HepG2 (cell line): ENCODE data around the gene SAMD14. TPM values are rescaled to one million over a fixed set of nuclear protein-coding genes. Genes with fewer than 3 reads are reported as not detected.
A peak's percentile ranks its signal among the peaks of the same experiment; 100 is the strongest.

Source experiments
- BCL6 ChIP-seq: IDR thresholded peaks from 2 replicates; pipeline ENCODE4 v1.6.1; 2016; ENCODE audit warnings: missing genetic modification reagents, missing compliant biosample characterization
- FIP1L1 ChIP-seq: fragments of 200-400 bp; formaldehyde crosslinking; IDR thresholded peaks from 2 replicates; pipeline ENCODE4 v1.6.1; 2018; ENCODE audit warnings: low read depth, mild to moderate bottlenecking, low read length, moderate library complexity, borderline replicate concordance; ENCODE audit not compliant: insufficient read depth
- FOXK2 ChIP-seq: fragments of 450-650 bp; IDR thresholded peaks from 2 replicates; pipeline ENCODE4 v1.6.1; 2016
- HOXA5 ChIP-seq: sonication (generic); formaldehyde crosslinking; IDR thresholded peaks from 2 replicates; pipeline ENCODE4 v1.4.0; 2020; ENCODE audit warnings: missing genetic modification reagents
- IRF2 ChIP-seq: IDR thresholded peaks from 2 replicates; pipeline ENCODE4 v1.6.1; 2018; ENCODE audit warnings: missing genetic modification reagents, missing compliant biosample characterization
- KDM4B ChIP-seq: sonication (generic); formaldehyde crosslinking; IDR thresholded peaks from 2 replicates; pipeline ENCODE4 v1.4.0; 2020; ENCODE audit warnings: missing genetic modification reagents
- RBFOX2 ChIP-seq: fragments of 200-400 bp; formaldehyde crosslinking; IDR thresholded peaks from 2 replicates; pipeline ENCODE4 v1.6.1; 2017; ENCODE audit warnings: low read depth, mild to moderate bottlenecking, low read length
- RNF2 ChIP-seq: fragments of 450-650 bp; conservative IDR thresholded peaks from 2 replicates; pipeline ENCODE4 v1.6.1; 2016; ENCODE audit warnings: low read depth
- SRSF1 ChIP-seq: fragments of 200-400 bp; formaldehyde crosslinking; optimal IDR thresholded peaks from 2 replicates; pipeline ENCODE3; 2017; ENCODE audit warnings: mild to moderate bottlenecking, low read depth, low read length, moderate library complexity
- TCF7L2 ChIP-seq: IDR thresholded peaks from 2 replicates; pipeline ENCODE4 v1.6.1; 2011; ENCODE audit warnings: mild to moderate bottlenecking, low read depth, low read length, moderate library complexity
- ZBTB8A ChIP-seq: sonication (generic); formaldehyde crosslinking; IDR thresholded peaks from 2 replicates; pipeline ENCODE4 v1.4.0; 2020; ENCODE audit warnings: mild to moderate bottlenecking, low read depth, missing genetic modification reagents, borderline replicate concordance
- ZFP41 ChIP-seq: sonication (generic); formaldehyde crosslinking; IDR thresholded peaks from 2 replicates; pipeline ENCODE4 v1.4.0; 2020; ENCODE audit warnings: mild to moderate bottlenecking, missing genetic modification reagents, borderline replicate concordance
- ZNF225 ChIP-seq: sonication (generic); formaldehyde crosslinking; IDR thresholded peaks from 2 replicates; pipeline ENCODE4 v1.4.0; 2020; ENCODE audit warnings: mild to moderate bottlenecking, missing genetic modification reagents
- ZNF333 ChIP-seq: sonication (generic); formaldehyde crosslinking; IDR thresholded peaks from 2 replicates; pipeline ENCODE4 v1.4.0; 2020; ENCODE audit warnings: mild to moderate bottlenecking, missing genetic modification reagents, borderline replicate concordance
- ZNF44 ChIP-seq: sonication (generic); formaldehyde crosslinking; IDR thresholded peaks from 2 replicates; pipeline ENCODE4 v1.5.1; 2020; ENCODE audit warnings: mild to moderate bottlenecking, missing genetic modification reagents
- ZNF569 ChIP-seq: sonication (generic); formaldehyde crosslinking; IDR thresholded peaks from 2 replicates; pipeline ENCODE4 v1.5.0; 2020; ENCODE audit warnings: mild to moderate bottlenecking, missing genetic modification reagents, moderate library complexity, borderline replicate concordance
- polyA plus RNA-seq, 8 experiments: library from polyadenylated mRNA; depleted of rRNA in 3 of 8; stranded (reverse) in 7 of 8; unstranded in 1 of 8; fragments of >200 nt; fragmentation: Illumina TruSeq in 4 of 8; extraction: Trizol in 4 of 8; gene quantifications; 2 replicates each; pipeline versions ENCODE4 v1.2.1 to v1.2.3, GENCODE V29; 2011 to 2016; ENCODE audit warnings: low read depth in 4 of 8, missing spikeins in 1 of 8, mixed read lengths in 1 of 8; ENCODE audit not compliant: insufficient read depth in 1 of 8
- total RNA-seq, 5 experiments: library from RNA; depleted of rRNA; stranded (reverse); fragments of >200 nt; fragmentation: Illumina TruSeq; extraction: Trizol; gene quantifications; 2 replicates each; pipeline ENCODE4 v1.2.3, GENCODE V29; 2016; ENCODE audit warnings: low read depth in 1 of 5
- TF ChIP-seq, protein P1 (sequence below): sonication (generic); formaldehyde crosslinking; IDR thresholded peaks from one replicate; pipeline ENCODE4 v1.5.1; 2020; ENCODE audit warnings: mild to moderate bottlenecking, missing genetic modification reagents; ENCODE audit errors: not compliant biosample characterization
- TF ChIP-seq, protein P2 (sequence below): sonication (generic); formaldehyde crosslinking; IDR thresholded peaks from 2 replicates; pipeline ENCODE4 v1.4.0; 2020; ENCODE audit warnings: mild to moderate bottlenecking, missing genetic modification reagents
- TF ChIP-seq, protein P3 (sequence below): sonication (generic); formaldehyde crosslinking; IDR thresholded peaks from 2 replicates; pipeline ENCODE4 v1.4.0; 2020; ENCODE audit warnings: mild to moderate bottlenecking, missing genetic modification reagents
- TF ChIP-seq, protein P4 (sequence below): sonication (generic); formaldehyde crosslinking; IDR thresholded peaks from 2 replicates; pipeline ENCODE4 v1.4.0; 2020; ENCODE audit warnings: missing genetic modification reagents

SAMD14 gene
- total and polyA plus RNA-seq, 2 of the 13 experiments (the other 11 are each of a cell fraction or from before 2014, with no cell fraction given), result 0.07 to 0.22 TPM

DNA sequence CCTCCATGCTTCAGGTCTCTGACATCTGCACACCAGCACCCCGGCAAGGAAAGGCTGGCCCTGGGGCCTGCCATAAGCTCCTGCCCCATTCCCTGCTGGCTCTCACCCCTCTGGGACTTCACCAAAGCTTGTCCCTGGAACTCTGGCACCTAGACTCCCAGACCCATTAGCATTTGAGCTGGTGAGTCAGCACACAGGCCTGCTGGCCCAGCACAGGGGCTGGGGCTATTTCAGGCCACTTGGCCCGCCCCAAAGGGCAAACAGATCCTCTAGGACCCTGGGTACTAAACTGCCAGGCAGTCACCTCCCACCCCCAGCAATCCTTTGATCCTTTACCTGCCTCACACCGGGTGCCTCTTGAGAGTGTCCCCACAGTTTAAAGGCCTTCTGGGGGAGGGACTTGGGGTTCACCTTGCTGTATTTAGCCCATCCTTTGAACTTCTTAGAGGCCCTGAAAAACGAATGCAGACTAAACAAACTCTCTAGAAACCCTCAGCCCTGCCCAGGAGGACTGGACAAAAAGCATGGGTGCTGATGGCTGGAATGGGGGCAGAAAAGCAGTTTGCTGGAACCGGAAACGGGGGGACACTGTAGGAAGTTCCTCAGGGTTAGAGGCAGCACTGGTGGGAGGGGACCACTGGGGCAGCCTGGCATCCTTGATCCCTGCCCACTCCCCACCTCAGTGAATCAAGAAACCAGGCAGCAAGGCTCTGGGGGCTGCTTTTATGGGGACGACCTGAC, 3.2 kb upstream of the SAMD14 start (continued):
- TF ChIP-seq, protein P1, sequence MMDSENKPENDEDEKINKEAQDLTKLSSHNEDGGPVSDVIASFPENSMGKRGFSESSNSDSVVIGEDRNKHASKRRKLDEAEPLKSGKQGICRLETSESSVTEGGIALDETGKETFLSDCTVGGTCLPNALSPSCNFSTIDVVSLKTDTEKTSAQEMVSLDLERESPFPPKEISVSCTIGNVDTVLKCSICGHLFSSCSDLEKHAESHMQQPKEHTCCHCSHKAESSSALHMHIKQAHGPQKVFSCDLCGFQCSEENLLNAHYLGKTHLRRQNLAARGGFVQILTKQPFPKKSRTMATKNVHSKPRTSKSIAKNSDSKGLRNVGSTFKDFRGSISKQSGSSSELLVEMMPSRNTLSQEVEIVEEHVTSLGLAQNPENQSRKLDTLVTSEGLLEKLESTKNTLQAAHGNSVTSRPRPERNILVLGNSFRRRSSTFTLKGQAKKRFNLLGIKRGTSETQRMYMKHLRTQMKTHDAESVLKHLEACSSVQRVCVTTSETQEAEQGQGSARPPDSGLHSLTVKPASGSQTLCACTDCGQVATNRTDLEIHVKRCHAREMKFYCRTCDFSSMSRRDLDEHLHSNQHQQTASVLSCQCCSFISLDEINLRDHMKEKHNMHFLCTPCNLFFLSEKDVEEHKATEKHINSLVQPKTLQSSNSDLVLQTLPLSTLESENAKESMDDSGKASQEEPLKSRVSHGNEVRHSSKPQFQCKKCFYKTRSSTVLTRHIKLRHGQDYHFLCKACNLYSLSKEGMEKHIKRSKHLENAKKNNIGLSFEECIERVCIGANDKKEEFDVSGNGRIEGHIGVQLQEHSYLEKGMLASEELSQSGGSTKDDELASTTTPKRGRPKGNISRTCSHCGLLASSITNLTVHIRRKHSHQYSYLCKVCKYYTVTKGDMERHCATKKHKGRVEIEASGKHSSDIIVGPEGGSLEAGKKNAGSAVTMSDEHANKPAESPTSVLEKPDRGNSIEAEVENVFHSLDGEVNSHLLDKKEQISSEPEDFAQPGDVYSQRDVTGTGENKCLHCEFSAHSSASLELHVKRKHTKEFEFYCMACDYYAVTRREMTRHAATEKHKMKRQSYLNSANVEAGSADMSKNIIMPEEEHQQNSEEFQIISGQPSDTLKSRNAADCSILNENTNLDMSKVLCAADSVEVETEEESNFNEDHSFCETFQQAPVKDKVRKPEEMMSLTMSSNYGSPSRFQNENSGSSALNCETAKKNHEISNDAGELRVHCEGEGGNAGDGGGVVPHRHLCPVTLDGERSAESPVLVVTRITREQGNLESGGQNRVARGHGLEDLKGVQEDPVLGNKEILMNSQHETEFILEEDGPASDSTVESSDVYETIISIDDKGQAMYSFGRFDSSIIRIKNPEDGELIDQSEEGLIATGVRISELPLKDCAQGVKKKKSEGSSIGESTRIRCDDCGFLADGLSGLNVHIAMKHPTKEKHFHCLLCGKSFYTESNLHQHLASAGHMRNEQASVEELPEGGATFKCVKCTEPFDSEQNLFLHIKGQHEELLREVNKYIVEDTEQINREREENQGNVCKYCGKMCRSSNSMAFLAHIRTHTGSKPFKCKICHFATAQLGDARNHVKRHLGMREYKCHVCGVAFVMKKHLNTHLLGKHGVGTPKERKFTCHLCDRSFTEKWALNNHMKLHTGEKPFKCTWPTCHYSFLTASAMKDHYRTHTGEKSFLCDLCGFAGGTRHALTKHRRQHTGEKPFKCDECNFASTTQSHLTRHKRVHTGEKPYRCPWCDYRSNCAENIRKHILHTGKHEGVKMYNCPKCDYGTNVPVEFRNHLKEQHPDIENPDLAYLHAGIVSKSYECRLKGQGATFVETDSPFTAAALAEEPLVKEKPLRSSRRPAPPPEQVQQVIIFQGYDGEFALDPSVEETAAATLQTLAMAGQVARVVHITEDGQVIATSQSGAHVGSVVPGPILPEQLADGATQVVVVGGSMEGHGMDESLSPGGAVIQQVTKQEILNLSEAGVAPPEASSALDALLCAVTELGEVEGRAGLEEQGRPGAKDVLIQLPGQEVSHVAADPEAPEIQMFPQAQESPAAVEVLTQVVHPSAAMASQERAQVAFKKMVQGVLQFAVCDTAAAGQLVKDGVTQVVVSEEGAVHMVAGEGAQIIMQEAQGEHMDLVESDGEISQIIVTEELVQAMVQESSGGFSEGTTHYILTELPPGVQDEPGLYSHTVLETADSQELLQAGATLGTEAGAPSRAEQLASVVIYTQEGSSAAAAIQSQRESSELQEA, result no peak
- TF ChIP-seq FOXK2 (no peak), ZNF225 (CRISPR knock-in tag) (no peak), FIP1L1 (no peak), TCF7L2 (0 out of 2 replicates have a peak, but pooled peaks have one; percentile 42), ZNF44 (CRISPR knock-in tag) (no peak), ZNF333 (no peak), IRF2 (no peak), ZFP41 (CRISPR knock-in tag) (no peak), KDM4B (CRISPR knock-in tag) (no peak), SRSF1 (peak; percentile 6), ZNF569 (no peak), HOXA5 (CRISPR knock-in tag) (no peak), ZBTB8A (CRISPR knock-in tag) (no peak), RBFOX2 (no peak), RNF2 (no peak), BCL6 (CRISPR knock-in tag) (peak; percentile 83)
- TF ChIP-seq, protein P2, sequence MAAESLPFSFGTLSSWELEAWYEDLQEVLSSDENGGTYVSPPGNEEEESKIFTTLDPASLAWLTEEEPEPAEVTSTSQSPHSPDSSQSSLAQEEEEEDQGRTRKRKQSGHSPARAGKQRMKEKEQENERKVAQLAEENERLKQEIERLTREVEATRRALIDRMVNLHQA (CRISPR knock-in tag), result no peak
- TF ChIP-seq, protein P3, sequence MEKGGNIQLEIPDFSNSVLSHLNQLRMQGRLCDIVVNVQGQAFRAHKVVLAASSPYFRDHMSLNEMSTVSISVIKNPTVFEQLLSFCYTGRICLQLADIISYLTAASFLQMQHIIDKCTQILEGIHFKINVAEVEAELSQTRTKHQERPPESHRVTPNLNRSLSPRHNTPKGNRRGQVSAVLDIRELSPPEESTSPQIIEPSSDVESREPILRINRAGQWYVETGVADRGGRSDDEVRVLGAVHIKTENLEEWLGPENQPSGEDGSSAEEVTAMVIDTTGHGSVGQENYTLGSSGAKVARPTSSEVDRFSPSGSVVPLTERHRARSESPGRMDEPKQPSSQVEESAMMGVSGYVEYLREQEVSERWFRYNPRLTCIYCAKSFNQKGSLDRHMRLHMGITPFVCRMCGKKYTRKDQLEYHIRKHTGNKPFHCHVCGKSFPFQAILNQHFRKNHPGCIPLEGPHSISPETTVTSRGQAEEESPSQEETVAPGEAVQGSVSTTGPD (CRISPR knock-in tag), result no peak
- TF ChIP-seq, protein P4, sequence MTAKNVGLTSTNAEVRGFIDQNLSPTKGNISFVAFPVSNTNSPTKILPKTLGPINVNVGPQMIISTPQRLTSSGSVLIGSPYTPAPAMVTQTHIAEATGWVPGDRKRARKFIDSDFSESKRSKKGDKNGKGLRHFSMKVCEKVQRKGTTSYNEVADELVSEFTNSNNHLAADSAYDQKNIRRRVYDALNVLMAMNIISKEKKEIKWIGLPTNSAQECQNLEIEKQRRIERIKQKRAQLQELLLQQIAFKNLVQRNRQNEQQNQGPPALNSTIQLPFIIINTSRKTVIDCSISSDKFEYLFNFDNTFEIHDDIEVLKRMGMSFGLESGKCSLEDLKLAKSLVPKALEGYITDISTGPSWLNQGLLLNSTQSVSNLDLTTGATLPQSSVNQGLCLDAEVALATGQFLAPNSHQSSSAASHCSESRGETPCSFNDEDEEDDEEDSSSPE (CRISPR knock-in tag), result no peak
